Left ventricle myocardium inferior (tissue), 1 donor: ENCODE data around the gene PPP2R2C. TPM values are rescaled to one million over a fixed set of nuclear protein-coding genes. Genes with fewer than 3 reads are reported as not detected.

Source experiments
- DNase-seq: peaks from one replicate; pipeline ENCODE4 v3.0.0-alpha.2; 2020
- H3K27ac ChIP-seq: fragments of 200-600 bp; replicated peaks from 2 replicates; pipeline ENCODE4 v1.8.0; 2021
- H3K27me3 ChIP-seq: fragments of 200-600 bp; 2 replicates; pipeline ENCODE4 v1.8.0; 2021; ENCODE audit warnings: low read depth
- H3K36me3 ChIP-seq: fragments of 200-600 bp; 2 replicates; pipeline ENCODE4 v1.8.0; 2021
- H3K4me1 ChIP-seq: fragments of 200-600 bp; 2 replicates; pipeline ENCODE4 v1.8.0; 2021
- H3K4me3 ChIP-seq: fragments of 200-600 bp; 2 replicates; pipeline ENCODE4 v1.8.0; 2021; ENCODE audit warnings: mild to moderate bottlenecking, moderate library complexity
- H3K9me3 ChIP-seq: fragments of 200-600 bp; replicated peaks from 2 replicates; pipeline ENCODE4 v1.8.0; 2021
- CTCF ChIP-seq: fragments of 200-600 bp; IDR thresholded peaks from 2 replicates; pipeline ENCODE4 v1.8.0; 2021; ENCODE audit warnings: antibody characterized with exemption, mild to moderate bottlenecking, borderline replicate concordance
- intact Hi-C: fragments of 100-400 bp; cut with micrococcal nuclease; formaldehyde crosslinking; loops from one replicate; pipeline ENCODE4 v1.11.0; 2022
- total RNA-seq: library from RNA; stranded (reverse); fragmentation: NEBNext Ultra II Directional; extraction: Animal tissue kit (Norgen Biotek cat#: 25700); gene quantifications from one replicate; pipeline ENCODE4 v1.2.1, GENCODE V29; 2021
- donor health status: DM: no; HTN: yes; CAD: no; lungs with severe emphysema.

Gene PPP2R2C
- total RNA-seq, 1 donor from 2014 or later: 9.7 TPM

DNA sequence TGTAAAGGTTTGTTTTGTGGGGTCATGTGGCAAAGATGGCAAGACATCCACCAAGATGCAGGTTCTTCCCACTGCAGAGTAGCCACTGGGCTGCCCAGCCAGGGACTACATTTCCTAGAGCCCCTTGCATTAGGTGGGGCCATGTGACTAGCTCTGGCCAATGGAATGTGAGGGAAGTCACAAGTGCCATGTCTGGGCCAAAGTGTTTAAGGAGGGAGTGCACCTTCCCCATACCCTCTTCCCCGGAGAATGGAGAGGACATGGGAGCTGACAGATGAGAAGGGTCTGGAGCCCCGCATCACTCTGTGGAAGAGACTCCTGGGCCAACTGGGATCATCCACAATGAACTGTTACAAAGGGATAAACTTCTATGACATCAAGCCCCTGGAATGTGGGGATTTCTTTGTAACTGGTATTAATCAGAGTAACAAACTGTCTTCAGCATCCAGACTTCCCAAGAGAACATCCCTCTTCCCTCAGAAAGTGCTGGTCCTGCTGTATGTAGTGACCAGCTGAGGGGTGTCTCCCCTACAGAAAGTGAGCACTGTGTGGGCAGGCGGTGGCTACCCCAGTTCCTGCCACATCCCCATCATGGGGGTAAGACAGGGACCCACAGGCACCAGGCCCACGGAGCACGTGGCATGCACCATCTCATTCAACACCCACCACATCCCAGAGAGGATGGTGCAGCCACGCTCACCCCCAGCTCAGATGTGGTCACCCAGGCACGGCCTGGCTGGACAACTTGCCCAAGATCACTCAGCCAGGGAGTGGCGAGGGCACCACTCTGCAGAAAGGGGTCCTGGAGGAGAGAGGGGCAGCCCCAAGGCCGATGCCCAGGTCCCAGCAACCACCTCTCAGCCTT, 10.9 kb downstream of the PPP2R2C start:
- no peak for TF ChIP-seq CTCF
- H3K36me3 ChIP-seq: no peaks in the 10 kb centered on the region
- no peak overlapping the region for H3K27ac ChIP-seq
- H3K9me3 ChIP-seq: peaks cover 5% of the 10 kb centered on the region
- H3K4me3 ChIP-seq: no peak overlapping the region
- DNase-seq: no peak
- H3K27me3 ChIP-seq: peaks cover 56% of the 10 kb centered on the region
- H3K4me1 ChIP-seq: no peaks in the 10 kb centered on the region
- intact Hi-C loops: no loop called here

DNA sequence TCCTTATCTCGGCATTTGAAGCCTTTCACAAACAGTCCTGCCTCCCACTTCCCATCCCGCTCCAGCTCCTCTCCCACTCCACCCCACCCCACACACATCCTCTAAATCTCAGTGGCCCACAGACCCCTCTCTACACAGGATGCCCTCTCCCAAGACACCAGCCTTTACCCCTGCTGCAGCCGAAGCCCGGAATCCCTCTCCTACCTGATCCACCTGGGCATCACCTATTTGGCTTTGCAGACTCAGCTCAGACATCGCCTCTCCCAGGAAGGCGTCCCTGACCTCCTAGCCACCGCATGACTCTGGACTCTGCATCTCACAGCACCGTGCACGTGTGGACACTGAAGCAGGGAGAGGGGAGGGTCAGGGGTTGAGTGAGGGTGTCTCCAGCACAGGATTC, 11.5 kb downstream of the PPP2R2C start:
- Histone ChIP-seq H3K27ac (no peak overlapping the region), H3K27me3 (peaks cover 54% of the 10 kb centered on the region), H3K9me3 (peaks cover 5% of the 10 kb centered on the region), H3K4me1 (no peaks in the 10 kb centered on the region), H3K36me3 (no peaks in the 10 kb centered on the region), H3K4me3 (no peak overlapping the region)
- no peak for TF ChIP-seq CTCF
- intact Hi-C loops: no loop called here
- DNase-seq: no peak

- no peak overlapping the region for H3K27ac ChIP-seq
- H3K4me1 ChIP-seq: no peaks in the 10 kb centered on the region
- no peak overlapping the region for H3K4me3 ChIP-seq
- no peak for DNase-seq
- H3K27me3 ChIP-seq: peaks cover 72% of the 10 kb centered on the region
- no peaks in the 10 kb centered on the region for H3K36me3 ChIP-seq
- H3K9me3 ChIP-seq: peaks cover 5% of the 10 kb centered on the region
- intact Hi-C loops: no loop called here
- TF ChIP-seq CTCF: no peak
Observed at GRCh38 chr4:6458528-6458927, 13.9 kb downstream of the PPP2R2C start.

DNA sequence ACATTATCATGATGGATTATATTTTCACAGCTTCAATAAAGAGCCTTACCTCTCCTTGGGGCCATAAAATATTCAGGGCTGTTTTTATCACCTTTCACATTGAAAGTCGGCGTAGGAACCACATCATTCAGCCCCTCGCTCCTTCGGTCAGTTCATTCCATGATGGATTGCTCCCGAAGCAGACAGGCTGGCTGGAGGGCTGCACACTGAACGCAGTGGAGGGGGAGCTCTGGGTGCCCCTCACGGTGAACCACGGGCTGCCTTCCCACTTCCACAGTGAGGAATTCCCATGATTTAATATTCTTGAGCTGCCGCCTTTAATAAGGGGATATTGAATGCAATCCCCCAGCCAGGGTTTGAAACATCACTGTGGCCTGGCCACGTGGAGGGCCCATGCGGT, 16.0 kb downstream of the PPP2R2C start:
- no peak for TF ChIP-seq CTCF
- H3K4me3 ChIP-seq: no peak overlapping the region
- no peak overlapping the region for H3K27ac ChIP-seq
- intact Hi-C loops: no loop called here
- H3K9me3 ChIP-seq: peaks cover 5% of the 10 kb centered on the region
- peaks cover 73% of the 10 kb centered on the region for H3K27me3 ChIP-seq
- DNase-seq: no peak
- no peaks in the 10 kb centered on the region for H3K4me1 ChIP-seq
- no peaks in the 10 kb centered on the region for H3K36me3 ChIP-seq

DNA sequence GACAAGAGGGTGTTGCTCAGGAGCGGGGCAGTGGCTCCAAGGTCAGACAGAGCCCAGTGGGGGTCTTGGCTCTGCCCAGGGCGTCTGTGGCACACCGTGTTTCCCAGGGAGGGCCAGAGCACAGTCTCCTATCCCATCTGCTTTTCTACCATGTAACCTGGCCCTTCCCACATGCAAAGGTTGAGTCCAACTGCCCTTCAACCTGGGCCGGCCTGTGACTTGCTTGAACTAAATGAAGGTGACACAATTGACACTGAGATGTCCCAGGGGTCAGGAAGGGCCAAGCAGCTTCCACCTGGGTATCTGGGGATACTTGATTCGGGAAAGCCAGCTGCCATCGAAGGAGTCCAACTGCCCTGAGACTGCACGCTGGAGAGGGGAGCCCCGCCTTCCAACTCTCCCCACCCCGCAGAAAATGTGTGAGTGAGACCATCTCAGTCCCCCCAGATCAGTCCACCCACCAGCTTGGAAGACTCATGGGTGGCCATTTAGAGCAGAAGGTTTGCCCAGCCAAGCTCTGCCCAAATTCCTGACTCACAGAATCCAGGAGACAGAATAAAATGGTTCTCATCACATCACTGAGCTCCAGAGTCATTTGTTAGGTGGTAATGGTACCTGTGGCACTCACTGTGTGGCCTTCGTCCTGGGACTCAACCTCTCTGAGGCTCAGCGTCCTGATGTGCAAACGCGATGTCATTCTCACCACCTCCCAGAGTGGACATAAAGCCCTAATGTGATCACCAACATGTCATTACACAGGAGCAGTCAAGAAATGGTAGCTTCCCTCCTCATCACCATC, 18.1 kb downstream of the PPP2R2C start:
- H3K4me3 ChIP-seq: no peak overlapping the region
- H3K27me3 ChIP-seq: peaks cover 69% of the 10 kb centered on the region
- no peak for TF ChIP-seq CTCF
- intact Hi-C loops: no loop called here
- no peaks in the 10 kb centered on the region for H3K36me3 ChIP-seq
- H3K27ac ChIP-seq: no peak overlapping the region
- DNase-seq: no peak
- no peaks in the 10 kb centered on the region for H3K4me1 ChIP-seq
- H3K9me3 ChIP-seq: peaks cover 5% of the 10 kb centered on the region
